COLO829 (cell line): ENCODE results near the gene OBSCN.

Source experiments
- DNase-seq: peaks from one replicate; pipeline ENCODE4 v3.0.0; 2012; ENCODE audit warnings: low spot score

Gene OBSCN

GRCh38 chr1:228207851-228208821 is at the start of gene OBSCN:
Gene OBSCN, plus strand, starts transcription at chr1:228208044. Its CDS starts 3,740 bp downstream, at chr1:228211784.
- no peak for DNase-seq

- DNase-seq, result no peak
These were observed 49.5 kb upstream of the OBSCN start for GRCh38 chr1:228158151-228159007.

GRCh38 chr1:228159008-228159665 is 48.7 kb upstream of the OBSCN start:
- DNase-seq, result no peak

GRCh38 chr1:228160201-228160761 is 47.6 kb upstream of the OBSCN start:
- no peak for DNase-seq

GRCh38 chr1:228161362-228161761 is 46.5 kb upstream of the OBSCN start:
- no peak for DNase-seq

- DNase-seq, result no peak
These were observed 46.0 kb upstream of the OBSCN start for GRCh38 chr1:228161866-228162265.

- DNase-seq, result no peak
These were observed 45.4 kb upstream of the OBSCN start for GRCh38 chr1:228162286-228163006.

GRCh38 chr1:228163007-228163753 is 44.7 kb upstream of the OBSCN start:
- DNase-seq, result no peak

GRCh38 chr1:228163776-228164519 is 43.9 kb upstream of the OBSCN start:
- no peak for DNase-seq

GRCh38 chr1:228164561-228165371 is 43.1 kb upstream of the OBSCN start:
- DNase-seq, result no peak

GRCh38 chr1:228165372-228166169 is 42.3 kb upstream of the OBSCN start, which contains the start of gene IBA57:
Gene IBA57, plus strand, starts transcription at chr1:228165804. Its CDS starts 13 bp downstream, at chr1:228165817.
- DNase-seq, result peak; percentile 99

- no peak for DNase-seq
These were observed 41.5 kb upstream of the OBSCN start for GRCh38 chr1:228166170-228166936.

- no peak for DNase-seq
These were observed 39.1 kb upstream of the OBSCN start for GRCh38 chr1:228168563-228169270.

GRCh38 chr1:228169345-228169744 is 38.5 kb upstream of the OBSCN start:
- no peak for DNase-seq

- DNase-seq, result no peak
These were observed 37.2 kb upstream of the OBSCN start for GRCh38 chr1:228170666-228171065.

- no peak for DNase-seq
These were observed 36.5 kb upstream of the OBSCN start for GRCh38 chr1:228171221-228171891.
